ENCODE measurements around the gene GBX2. TPM values are rescaled to one million over a fixed set of nuclear protein-coding genes. Genes with fewer than 3 reads are reported as not detected.

GBX2 gene
- polyA plus RNA-seq, 3 donors: not detected

DNA sequence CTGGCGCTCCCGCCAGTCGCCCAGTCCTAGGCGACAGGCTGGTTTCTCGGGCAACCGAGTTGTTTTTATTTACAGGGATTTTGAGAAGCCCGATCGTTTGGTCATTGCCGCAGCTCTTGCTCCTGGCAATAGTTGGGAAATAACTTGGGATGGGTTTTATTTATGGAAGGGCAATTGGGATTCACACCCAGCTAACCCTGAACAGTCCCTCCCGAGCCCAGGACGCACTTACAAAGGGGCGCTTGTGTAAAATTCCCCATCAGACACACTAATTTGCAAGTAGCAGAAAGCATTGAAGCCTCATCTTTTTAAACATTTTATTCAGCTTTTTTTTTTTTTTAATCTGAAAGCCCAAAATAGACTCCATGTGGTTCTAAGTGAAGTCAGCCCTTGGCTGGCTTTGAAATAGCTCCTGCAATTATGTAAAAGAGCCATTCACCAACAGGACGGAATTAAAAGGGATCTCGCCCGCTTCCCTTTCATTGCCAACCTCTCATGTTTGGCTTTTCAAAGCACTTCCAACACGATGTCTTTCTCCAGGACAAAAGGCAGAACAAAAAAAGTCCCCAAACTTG, 3.6 kb upstream of the GBX2 start:
- H3K27ac ChIP-seq (ENCODE audit: low read depth, low read length): no peak overlapping the region
- 5 to 11% (median 10%) methylated on average over 16 of the region's 16 CpGs for WGBS, 3 donors

DNA sequence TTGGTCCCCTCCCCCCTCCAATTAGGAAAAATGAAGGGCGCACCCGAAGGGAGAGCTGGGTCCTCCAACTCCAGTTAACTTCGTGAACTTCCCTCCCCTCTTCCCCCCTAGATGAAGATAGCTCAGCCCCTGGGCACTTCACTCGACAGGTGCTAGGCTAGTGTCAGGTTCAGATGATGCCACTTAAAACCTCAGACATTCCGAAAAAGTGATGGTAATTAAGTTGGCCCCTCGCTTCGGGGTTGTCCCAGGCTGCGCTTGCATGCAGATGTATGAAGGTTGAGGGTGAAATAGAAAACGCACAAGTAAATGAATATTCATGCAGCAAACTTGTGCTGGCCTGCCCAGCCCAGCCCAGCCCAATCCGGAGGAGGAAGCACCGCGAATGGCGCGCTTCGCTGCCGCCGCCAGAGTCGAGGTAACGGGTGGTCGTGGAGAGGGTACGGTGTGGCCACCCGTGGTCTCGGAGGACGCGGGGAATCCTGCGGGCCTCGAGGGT, 3.0 kb upstream of the GBX2 start:
- 4 to 6% (median 5%) methylated on average over 27 of the region's 27 CpGs for WGBS, 3 donors
- no peak overlapping the region for H3K27ac ChIP-seq (ENCODE audit: low read depth, low read length)

DNA sequence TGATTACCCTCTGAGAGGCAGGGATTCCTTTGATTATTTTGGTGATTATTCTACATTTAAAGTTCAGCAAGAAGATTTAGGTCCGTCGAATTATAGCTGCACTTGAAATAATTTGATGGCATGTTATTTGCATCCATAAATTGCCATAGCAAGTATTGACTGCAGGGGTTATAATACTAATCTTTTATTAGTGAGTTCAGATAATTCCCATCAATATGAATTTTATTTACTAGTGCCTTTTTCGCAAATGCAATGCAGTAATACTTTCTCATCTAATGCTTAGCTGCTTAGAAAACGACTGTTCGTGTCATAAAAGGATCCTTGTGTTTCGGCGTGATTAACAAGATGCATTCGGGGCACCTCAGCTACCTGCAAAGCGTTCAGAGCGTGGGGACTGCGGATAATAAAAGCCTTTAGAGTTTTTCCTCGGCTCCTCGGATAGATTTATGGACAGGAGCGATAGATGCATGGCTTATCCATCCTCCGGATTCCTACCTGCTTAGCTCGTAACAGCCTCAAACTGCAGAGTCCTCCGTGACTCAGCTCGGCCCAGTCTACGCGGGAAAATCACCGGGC, 2.5 kb upstream of the GBX2 start:
- WGBS, 3 donors: 7 to 13% (median 10%) methylated on average over 21 of the region's 21 CpGs
- no peak overlapping the region for H3K27ac ChIP-seq (ENCODE audit: low read depth, low read length)

DNA sequence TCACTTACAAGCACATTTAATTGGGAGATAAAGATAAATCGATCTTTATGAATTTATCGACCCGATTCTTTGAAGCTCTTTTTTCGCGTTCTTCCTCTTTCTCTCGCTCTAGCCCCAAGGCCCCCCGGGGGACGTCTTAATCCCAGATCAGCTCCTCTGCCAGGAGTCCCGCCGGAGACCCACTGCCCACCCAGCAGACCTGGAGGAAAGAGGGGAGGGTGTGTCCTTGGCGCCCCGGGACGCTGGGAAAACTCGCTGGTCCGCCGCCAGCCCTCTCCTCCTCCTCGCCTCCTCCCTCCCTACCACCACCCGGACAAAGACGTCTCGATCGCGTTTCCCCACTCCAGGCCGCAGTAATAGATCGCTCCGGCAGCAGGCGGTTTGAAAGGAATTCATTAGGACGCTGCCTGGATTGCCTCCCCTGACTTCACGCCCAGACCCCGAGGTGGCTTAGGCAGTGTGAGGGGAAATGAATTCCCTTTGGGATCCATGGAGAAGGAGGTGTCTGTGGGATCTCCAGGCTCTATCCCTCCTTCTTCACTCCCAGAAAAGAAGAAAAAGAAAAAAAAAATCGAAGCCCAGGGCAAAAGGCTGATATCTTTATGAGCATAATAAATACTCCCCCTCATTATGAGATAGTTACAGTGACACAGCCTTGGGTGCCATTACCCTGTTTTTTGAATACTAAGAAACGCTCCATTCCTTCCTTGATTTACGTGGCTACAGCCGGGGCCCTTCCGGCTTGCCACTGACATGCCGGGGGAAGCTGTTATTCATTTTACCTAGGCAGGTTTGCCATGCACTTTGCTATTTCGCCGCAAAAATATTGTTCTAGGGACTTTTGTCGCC, 1.8 kb upstream of the GBX2 start:
- H3K27ac ChIP-seq (ENCODE audit: low read depth, low read length): no peak overlapping the region
- 6 to 10% (median 8%) methylated on average over 37 to 38 of the region's 38 CpGs for WGBS, 3 donors

DNA sequence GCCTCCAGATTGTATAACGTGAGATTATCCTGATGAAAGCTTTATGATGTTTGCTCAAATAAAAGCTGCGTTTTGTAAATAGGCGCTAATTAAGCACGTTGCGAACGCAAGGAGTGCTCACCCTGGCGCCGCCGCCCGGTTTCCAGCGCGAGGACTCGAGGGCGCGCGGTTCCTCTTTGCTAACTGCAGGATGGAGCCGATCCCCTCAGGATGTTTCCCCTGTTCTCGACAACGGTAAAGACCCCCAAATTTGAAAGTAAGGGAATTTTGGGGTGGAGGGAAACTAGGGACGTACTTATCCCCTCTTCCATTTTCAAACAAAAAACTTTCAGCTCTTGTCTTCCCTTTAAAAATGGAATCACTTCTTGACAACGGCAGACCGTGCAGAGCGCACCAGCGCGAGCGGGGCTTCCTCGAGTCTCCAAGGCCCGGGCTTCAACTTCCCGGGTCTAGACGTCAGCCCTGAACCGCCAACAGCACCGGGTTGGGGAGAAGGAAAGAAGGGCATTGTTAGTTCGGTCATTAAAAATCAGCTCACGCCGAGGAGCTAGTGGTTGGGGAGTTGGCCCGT, 1.1 kb upstream of the GBX2 start:
- H3K27ac ChIP-seq (ENCODE audit: low read depth, low read length): no peak overlapping the region
- 6 to 8% (median 8%) methylated on average over 36 of the region's 36 CpGs for WGBS, 3 donors

DNA sequence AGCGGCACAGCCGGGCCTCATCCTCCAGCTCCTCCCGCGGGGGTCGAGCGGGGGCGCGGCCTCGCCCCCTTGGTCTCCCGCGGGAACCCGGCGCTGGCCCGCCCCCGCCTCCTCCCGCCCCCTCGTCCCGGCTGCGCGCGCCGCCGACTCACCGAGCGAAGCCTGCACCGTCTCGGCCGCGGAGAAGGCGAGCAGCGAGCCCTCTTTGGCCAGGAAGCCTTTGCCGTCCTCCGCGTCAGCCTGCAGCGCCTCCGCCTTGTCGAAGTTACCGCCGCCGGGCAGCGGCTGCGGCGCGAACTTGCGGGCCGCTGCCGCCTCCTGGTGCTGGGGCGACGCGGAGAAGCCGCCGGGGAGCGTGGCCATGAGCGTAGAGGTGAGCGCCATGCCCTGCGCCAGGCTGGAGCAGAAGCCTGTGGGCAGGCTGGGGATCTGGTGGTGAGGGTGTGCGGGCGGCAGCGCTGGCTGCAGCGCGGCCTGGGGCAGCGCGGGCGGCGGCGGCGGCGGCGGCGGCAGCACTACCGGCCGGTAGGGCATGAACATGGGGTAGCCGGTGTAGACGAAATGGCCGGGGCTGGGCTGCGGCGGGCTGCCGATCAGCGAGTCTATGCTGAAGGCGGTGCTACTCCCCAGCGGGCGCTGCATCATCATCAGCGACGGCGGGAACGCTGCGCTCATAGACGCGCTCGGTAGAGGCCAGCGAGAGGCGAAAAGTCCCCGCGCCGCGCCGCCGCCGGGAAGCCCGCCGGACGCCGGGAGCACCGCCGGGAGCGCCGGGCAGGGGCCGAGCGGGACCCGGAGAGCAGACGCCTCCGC, 683 bp downstream of the GBX2 start:
- no peak overlapping the region for H3K27ac ChIP-seq (ENCODE audit: low read depth, low read length)
- 1 to 2% (median 2%) methylated on average over 52 to 112 of the region's 112 CpGs for WGBS, 3 donors

DNA sequence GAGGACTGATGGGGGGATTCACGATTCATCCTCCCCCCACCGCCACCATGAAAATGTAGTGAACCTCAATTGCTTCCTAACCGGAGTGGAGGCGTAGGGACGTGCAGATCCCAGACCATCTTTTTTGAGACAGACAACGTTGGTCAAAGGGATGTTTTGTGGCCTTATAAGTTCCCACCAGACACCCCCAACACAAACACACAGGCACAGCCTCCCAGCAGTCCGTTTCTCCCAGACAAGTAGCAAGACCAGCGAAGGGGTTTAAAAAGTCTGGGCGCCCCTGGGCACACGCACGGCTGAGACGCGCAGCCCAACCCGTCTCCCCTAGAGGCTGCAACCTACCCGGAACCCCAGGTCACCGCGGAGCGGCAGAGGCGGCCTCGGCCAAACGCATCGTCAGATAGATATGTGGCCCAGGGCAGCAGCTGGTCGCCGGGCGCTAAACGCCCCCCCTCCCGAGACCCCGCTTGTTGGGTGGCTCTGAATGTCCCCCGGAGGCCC, 1.3 kb downstream of the GBX2 start:
- 3 to 4% (median 4%) methylated on average over 27 to 29 of the region's 29 CpGs for WGBS, 3 donors
- H3K27ac ChIP-seq (ENCODE audit: low read depth, low read length): no peak overlapping the region

DNA sequence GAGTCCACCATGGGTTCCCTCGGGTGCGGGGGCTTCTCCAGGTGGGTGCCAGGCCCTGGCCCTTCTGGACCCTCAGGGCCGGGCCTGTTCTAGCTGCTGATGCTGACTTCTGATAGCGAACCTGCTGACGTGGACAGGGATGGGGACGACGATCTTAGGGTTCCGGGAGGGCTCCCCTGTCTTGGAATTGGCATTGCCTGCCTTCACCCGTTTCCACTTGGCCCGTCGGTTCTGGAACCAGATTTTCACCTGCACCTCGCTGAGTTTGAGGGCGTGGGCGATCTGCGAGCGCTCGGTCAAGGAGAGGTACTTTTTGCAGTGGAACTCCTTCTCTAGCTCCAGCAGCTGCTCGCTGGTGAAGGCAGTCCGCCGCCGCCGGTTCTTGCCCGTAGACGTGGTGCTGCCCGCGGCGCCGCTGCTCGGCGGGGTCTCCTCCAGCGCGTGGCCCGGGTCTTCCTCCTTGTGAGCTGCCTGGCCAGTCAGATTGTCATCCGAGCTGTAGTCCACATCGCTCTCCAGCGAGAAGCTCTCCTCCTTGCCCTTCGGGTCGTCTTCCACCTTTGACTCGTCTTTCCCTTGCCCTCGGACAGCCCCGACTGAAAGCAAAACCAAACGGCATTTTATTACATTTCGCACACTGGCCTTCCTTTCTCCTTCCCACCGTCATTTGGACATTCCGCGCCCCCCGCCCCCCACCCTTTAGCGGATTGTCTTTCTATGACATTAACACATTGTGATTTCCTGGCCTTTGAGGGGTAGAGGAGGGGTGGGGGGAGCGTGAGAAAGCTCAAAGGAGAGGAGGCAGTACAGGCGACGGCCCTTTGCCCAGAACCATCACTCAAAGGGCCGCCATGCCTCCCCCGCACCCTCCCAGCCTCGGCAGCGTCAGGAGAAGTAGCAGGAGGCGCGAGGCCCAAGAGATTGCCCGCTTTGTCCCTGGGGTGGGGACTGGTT, 2.1 kb downstream of the GBX2 start:
- 5 to 7% (median 6%) methylated on average over 57 to 58 of the region's 58 CpGs for WGBS, 3 donors
- no peak overlapping the region for H3K27ac ChIP-seq (ENCODE audit: low read depth, low read length)

DNA sequence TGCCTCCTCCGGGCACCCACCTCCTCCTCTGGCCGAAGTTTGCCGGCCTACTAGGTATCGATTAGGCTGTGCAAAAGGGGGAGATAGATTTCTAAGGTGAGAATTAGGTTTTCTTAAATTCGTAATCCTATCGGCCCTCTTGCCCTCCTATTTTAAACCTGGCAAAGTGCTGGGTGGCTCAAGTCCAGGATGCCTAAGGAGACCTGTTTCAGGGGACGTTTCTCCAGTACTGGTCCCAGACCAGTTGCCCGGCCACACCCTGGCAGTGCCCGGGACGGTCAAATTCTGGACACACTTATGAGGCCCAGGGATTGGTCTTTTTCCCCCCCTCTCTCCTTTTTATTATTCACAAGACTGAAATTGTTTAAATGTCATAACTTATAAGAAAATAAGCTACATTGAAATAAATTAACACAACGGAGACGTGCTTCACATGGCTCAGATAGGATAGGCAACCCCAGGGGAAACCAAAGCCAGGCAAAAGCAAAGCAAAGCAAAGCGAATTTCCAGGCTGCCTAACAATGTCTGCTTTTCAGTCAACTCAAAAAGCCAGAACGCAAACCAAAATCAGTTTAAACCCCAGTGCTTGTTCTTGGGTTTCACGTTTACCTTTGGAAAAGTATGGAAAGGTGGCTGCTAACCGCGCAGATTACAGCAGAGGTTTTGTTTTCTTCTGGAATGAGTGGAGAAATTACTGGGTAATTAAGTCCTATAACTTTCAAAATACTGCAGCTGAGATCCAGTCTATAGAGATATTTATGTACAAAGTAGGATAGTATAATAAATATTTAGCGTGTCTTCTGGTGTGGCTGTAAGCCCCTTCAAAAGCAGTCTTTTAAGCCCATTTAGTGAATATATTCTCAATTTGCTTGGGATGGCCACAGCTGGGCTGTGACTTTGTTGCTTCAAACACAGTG, 3.0 kb downstream of the GBX2 start:
- no peak overlapping the region for H3K27ac ChIP-seq (ENCODE audit: low read depth, low read length)
- 16 to 23% (median 22%) methylated on average over 18 of the region's 18 CpGs for WGBS, 3 donors

DNA sequence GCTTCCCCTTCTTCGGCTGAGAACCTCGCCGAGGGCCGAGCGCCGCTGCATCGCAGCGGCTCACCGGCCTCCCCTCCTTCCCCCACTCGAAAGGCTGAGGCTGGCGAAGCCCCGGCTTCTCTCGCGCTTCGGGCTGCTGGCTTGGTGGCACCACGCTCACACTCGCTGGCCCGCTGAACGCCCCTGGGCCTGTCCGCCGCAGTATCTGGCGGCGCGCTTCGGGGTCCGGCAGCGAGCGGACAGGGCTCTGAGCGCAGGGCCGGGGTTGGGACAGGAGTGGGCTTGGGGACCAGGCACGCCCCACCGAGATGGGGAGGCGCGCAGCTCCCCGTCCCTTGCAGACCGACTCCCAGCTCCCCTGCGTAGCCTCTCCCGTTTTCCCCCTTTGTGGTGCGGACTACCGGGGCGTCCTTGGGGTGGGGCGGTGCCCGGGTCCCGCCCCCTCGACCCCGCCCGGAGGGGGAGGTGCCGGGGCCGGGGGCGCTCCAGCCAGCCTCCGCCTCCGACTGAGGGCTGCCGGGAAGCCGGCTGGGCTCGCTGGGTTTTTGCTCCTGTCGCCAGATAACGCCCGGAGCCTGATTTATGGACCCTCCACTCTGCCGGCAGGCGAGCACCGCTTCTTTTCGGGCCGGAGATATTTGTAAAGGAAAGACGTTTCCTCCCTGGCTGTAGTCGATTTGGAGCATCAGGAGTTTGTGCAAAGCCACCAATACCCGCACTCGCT, 3.8 kb downstream of the GBX2 start:
- H3K27ac ChIP-seq (ENCODE audit: low read depth, low read length): no peak overlapping the region
- 1 to 2% (median 2%) methylated on average over 43 to 67 of the region's 67 CpGs for WGBS, 3 donors

DNA sequence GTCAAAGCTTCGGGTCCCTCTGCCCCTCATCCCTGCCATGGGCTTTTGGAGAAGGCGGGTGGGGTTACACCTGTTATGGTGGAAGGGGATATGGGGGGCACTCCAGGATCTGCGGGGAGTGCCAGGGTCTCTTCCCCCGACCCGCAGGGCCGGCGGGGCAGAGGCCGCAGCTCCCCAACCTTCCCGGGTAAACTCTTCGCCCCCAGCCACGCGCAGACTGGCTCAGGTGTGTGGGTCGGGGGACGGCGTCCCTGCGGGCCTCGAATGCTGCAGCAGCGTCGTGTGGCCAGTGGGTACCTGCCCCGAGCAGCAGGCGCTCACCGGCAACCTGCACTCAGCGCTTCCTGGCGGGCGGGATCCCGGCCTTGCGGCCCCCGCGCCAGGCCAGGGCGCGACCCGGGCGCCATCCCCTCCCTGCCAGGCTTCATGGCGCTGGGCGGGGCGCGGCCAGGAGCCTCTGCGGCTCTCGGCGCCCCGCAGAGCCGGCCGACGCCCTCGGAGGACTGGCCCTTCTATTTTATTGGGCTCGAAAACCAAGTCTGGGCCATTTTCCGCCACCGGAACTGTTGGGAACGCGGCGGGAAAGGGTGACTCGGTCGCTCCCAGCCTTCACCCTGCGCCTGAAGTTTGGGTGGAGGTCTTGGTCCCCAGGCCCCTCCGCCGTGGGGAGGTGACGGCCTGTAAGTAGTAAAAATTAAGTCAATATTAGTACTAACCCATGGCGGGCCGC, 4.5 kb downstream of the GBX2 start:
- 4 to 7% (median 5%) methylated on average over 58 to 59 of the region's 59 CpGs for WGBS, 3 donors
- no peak overlapping the region for H3K27ac ChIP-seq (ENCODE audit: low read depth, low read length)

DNA sequence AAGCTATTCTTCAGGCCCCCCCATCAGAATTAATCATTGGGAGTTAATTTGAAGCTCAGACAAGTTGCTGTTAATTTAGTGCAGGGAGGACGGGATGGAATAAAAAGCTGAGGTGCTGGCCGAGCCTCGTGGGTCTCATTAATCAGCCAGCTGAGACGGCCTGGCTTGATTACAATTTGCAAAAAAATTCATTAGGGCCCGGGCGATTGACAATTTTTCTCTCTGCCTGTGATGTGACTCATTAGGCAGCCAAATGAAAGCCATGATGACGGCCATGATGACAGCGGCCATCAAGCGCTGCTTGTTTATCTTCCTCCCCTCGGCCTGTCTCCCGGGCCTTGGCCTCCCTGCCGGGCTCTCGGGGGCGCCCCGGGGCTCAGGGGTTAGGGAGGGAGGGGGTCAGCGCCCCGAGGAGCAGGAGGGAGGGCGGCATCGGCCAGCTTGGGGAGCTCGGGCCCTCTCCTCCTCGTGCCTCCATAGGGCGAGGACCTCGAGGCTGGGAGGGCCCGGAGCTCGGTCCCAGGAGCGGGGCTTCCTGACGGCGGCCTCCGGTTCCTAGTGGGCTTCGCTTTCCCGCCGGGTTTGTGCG, 5.2 kb downstream of the GBX2 start:
- H3K27ac ChIP-seq (ENCODE audit: low read depth, low read length): no peak overlapping the region
- WGBS, 3 donors: 8 to 19% (median 16%) methylated on average over 26 to 33 of the region's 33 CpGs

DNA sequence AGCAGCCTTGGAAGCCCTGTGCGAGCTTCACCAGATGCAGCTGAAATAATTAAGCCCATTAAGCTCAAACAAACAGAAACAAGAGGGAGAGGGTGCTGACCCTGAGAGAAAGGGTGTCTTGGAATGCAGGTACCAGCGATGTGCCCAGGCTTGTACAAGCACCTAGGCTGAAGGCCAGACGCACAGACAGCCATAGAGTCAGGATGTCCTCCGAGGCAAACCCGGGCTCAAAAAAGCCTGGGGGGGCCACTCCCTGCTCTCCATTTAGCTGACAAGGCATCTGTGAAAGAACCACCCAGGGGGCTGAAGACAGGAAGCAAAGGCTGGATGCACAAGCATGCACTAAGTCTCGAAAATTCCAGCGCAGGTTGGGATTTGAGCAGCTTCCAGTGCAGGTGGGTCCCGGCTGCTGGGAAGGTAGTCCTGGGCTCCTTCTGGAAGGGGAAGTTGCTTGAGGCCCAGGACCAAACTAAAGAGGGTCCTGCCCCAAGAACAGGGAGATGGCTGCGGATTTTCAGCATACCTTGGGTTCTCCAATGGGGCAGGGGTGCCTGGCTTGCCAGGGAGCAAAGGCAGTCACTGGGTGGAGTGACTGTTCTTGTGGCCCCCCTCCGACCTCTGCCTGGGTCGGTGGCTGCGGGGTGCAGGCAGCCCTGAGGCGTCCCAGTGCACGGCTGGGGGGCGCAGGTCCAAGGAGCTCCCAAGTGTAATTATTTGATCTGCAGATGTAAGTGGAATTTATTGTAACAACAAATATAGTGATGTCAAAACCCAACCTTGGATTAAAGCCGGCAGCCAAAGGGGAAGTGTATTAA, 5.9 kb downstream of the GBX2 start:
- H3K27ac ChIP-seq (ENCODE audit: low read depth, low read length): no peak overlapping the region
- WGBS, 3 donors: 25 to 53% (median 41%) methylated on average over 16 of the region's 16 CpGs

DNA sequence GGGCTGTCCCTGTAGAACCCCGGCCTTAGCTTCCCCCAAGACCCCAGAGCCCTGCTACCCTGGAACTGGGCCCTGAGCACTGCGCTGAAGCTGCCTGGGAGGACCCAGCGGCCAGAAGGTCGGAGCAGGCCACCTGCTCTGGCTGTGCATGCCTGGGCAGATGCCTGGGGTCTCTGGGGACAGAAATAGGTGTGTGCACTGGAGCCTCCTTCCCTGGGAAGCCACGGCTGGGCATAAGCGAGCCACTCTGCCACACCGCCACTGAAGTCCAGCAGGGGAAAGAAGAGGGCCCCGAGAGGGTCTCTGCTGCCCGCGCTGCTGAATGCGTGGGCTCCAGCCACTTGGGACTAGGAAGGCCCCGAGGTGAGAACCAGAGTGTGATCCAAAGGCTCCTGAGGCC, 6.7 kb downstream of the GBX2 start:
- 61 to 86% (median 72%) methylated on average over 11 to 12 of the region's 12 CpGs for WGBS, 3 donors

More for the DNA sequence above, 6.7 kb downstream of the GBX2 start:
- no peak overlapping the region for H3K27ac ChIP-seq (ENCODE audit: low read depth, low read length)

All from adipose tissue (tissue), 3 donors.